Smooth muscle cell (in vitro differentiated cells): ENCODE results near the gene POLR2F. TPM values are rescaled to one million over a fixed set of nuclear protein-coding genes. Genes with fewer than 3 reads are reported as not detected.

Source experiments
- DNase-seq: peaks from one replicate; lab custom pipeline; 2025; ENCODE audit not compliant: unreplicated experiment; lab: John Stamatoyannopoulos, UW
- H2AFZ ChIP-seq: fragments of 200-600 bp; sonication (generic); 2 replicates; pipeline ENCODE4 v1.6.0; 2016; ENCODE audit warnings: antibody characterized with exemption, low read depth, mild to moderate bottlenecking
- H3F3A ChIP-seq: fragments of 200-600 bp; sonication (generic); 2 replicates; pipeline ENCODE4 v1.6.0; 2017; ENCODE audit warnings: antibody characterized with exemption, low read depth
- H3K27ac ChIP-seq: fragments of 200-600 bp; sonication (generic); 2 replicates; pipeline ENCODE4 v1.5.1; 2016; ENCODE audit warnings: low read depth, mild to moderate bottlenecking
- H3K27me3 ChIP-seq: fragments of 200-600 bp; sonication (generic); 2 replicates; pipeline ENCODE4 v1.6.1; 2016; ENCODE audit warnings: low read depth, mild to moderate bottlenecking
- H3K36me3 ChIP-seq: fragments of 200-600 bp; sonication (generic); 2 replicates; pipeline ENCODE4 v1.5.1; 2016; ENCODE audit warnings: low read depth
- H3K4me1 ChIP-seq: fragments of 200-600 bp; sonication (generic); 2 replicates; pipeline ENCODE4 v1.5.1; 2016; ENCODE audit warnings: low read depth
- H3K4me2 ChIP-seq: fragments of 200-600 bp; sonication (generic); 2 replicates; pipeline ENCODE4 v1.6.0; 2016; ENCODE audit warnings: mild to moderate bottlenecking
- H3K4me3 ChIP-seq: fragments of 200-600 bp; sonication (generic); 2 replicates; pipeline ENCODE4 v1.5.1; 2016; ENCODE audit warnings: mild to moderate bottlenecking
- H3K79me2 ChIP-seq: fragments of 200-600 bp; sonication (generic); 2 replicates; pipeline ENCODE4 v1.6.0; 2016; ENCODE audit warnings: low read depth, mild to moderate bottlenecking
- H3K9ac ChIP-seq: fragments of 200-600 bp; sonication (generic); 2 replicates; pipeline ENCODE4 v1.6.0; 2016; ENCODE audit warnings: low read depth
- H3K9me3 ChIP-seq: fragments of 200-600 bp; sonication (generic); replicated peaks from 2 replicates; pipeline ENCODE4 v1.5.1; 2016; ENCODE audit warnings: low read depth
- H4K20me1 ChIP-seq: fragments of 200-600 bp; sonication (generic); 2 replicates; pipeline ENCODE4 v1.6.0; 2016; ENCODE audit warnings: low read depth
- WGBS: methylation state at CpG from one replicate; pipeline ENCODE4 v1.1.7; 2016; ENCODE audit warnings: low lambda C conversion rate; 5-methylcytosine and 5-hydroxymethylcytosine counted together
- polyA plus RNA-seq: library from polyadenylated mRNA; unstranded; fragments of >200 nt; fragmentation: Nextera tagmentation; extraction: Ambion mirVana; gene quantifications from 2 replicates; pipeline ENCODE4 v1.2.1, GENCODE V29; 2016
- total RNA-seq: library from RNA; depleted of rRNA; stranded (reverse); fragments of >200 nt; gene quantifications from 2 replicates; pipeline ENCODE4 v1.2.3, GENCODE V29; 2014
- TF ChIP-seq, protein P1 (sequence below): fragments of 200-600 bp; sonication (generic); IDR thresholded peaks from 2 replicates; pipeline ENCODE4 v1.5.1; 2017; ENCODE audit warnings: borderline replicate concordance, mild to moderate bottlenecking, antibody characterized with exemption; ENCODE audit not compliant: insufficient read depth, poor library complexity, severe bottlenecking

The POLR2F gene
- total and polyA plus RNA-seq, 2 experiments from 2014 or later = 29.0 to 138 TPM

DNA sequence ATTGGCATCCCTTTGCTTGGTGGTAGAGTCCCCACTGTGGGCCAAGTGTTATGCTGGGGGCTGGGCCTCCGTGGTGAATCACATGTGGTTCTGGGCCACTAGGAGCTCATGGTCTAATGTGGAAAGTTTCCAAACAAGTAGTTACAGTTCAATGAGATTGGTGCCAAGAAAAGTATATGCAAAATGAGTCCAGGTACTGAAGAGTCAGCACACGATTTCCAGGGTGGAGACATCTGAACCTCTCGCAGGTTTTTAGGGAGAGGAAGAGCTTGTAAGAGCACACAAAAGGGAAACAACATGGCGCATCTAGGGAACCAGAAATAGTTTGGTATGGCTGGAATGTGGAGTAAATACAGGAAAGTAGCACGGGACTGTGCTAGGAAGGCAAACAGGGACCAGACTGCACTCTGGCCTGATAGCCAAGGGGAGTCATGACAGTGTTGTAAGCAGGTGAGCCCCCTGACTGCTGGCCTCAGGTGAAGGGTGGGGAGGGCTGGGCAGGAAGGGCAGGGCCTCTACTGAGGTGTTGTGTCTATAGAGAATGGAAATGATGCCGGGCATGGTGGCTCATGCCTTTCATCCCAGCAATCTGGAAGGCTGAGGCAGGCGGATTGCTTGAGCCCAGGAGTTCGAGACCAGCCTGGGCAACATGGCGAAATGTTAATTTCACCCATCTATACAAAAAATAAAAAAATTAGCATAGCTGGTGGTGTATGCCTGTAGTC, 12.6 kb downstream of the POLR2F start:
- no peak for DNase-seq
- no peak overlapping the region for H3K27ac ChIP-seq

DNA sequence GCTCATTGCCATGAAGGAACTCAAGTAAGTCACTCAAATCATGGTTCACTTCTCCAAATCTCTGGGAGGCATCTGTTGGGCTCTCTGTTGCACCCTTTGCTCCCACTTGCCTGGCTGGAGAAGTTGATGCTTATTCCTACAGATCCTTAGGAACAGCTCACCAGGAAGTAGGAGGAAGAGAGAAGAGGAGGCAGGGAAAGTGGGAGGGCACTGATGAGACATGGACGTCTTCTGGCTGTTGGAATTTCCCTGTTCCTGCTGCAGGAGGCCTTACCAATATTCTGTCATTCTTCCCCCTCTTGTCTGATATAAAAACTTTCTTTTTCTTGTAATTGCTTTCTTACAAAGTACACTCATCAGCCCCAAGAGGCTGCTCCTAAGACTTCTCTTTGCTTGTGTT, 13.6 kb downstream of the POLR2F start:
- Histone ChIP-seq H3F3A (peaks cover 3% of the 10 kb centered on the region), H3K27me3 (no peaks in the 10 kb centered on the region), H3K9me3 (no peaks in the 10 kb centered on the region), H4K20me1 (peaks cover 17% of the 10 kb centered on the region), H2AFZ (no peak overlapping the region), H3K4me3 (no peak overlapping the region), H3K9ac (no peak overlapping the region), H3K79me2 (no peaks in the 10 kb centered on the region), H3K36me3 (no peaks in the 10 kb centered on the region), H3K4me2 (no peak overlapping the region), H3K4me1 (peaks cover 13% of the 10 kb centered on the region), H3K27ac (no peak overlapping the region)
- WGBS = 65% methylated on average over 1 of the region's 1 CpG
- TF ChIP-seq, protein P1, sequence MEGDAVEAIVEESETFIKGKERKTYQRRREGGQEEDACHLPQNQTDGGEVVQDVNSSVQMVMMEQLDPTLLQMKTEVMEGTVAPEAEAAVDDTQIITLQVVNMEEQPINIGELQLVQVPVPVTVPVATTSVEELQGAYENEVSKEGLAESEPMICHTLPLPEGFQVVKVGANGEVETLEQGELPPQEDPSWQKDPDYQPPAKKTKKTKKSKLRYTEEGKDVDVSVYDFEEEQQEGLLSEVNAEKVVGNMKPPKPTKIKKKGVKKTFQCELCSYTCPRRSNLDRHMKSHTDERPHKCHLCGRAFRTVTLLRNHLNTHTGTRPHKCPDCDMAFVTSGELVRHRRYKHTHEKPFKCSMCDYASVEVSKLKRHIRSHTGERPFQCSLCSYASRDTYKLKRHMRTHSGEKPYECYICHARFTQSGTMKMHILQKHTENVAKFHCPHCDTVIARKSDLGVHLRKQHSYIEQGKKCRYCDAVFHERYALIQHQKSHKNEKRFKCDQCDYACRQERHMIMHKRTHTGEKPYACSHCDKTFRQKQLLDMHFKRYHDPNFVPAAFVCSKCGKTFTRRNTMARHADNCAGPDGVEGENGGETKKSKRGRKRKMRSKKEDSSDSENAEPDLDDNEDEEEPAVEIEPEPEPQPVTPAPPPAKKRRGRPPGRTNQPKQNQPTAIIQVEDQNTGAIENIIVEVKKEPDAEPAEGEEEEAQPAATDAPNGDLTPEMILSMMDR = no peak
- no peak for DNase-seq

More for the DNA sequence above, 12.6 kb downstream of the POLR2F start:
- Histone ChIP-seq H3K9ac (no peak overlapping the region), H3K36me3 (no peaks in the 10 kb centered on the region), H3K9me3 (no peaks in the 10 kb centered on the region), H3F3A (peaks cover 3% of the 10 kb centered on the region), H3K27me3 (no peaks in the 10 kb centered on the region), H2AFZ (no peak overlapping the region), H3K4me1 (peaks cover 13% of the 10 kb centered on the region), H3K79me2 (no peaks in the 10 kb centered on the region), H4K20me1 (peaks cover 17% of the 10 kb centered on the region), H3K4me3 (no peak overlapping the region), H3K4me2 (no peak overlapping the region)
- 88% methylated on average over 9 of the region's 9 CpGs for WGBS
- TF ChIP-seq, protein P1 = no peak

GRCh38 chr22:37967637-37968451, 14.3 kb downstream of the POLR2F start:
- Histone ChIP-seq H3K27me3 (no peaks in the 10 kb centered on the region), H4K20me1 (peaks cover 17% of the 10 kb centered on the region), H3F3A (peaks cover 3% of the 10 kb centered on the region), H3K4me2 (no peak overlapping the region), H3K27ac (no peak overlapping the region), H3K9me3 (no peaks in the 10 kb centered on the region), H3K4me1 (peaks cover 13% of the 10 kb centered on the region), H3K79me2 (no peaks in the 10 kb centered on the region), H3K36me3 (no peaks in the 10 kb centered on the region), H3K9ac (no peak overlapping the region), H2AFZ (no peak overlapping the region), H3K4me3 (no peak overlapping the region)
- TF ChIP-seq, protein P1 = no peak
- 92% methylated on average over 14 of the region's 14 CpGs for WGBS
- DNase-seq = no peak
